GM15510 (cell line): Measurements from ENCODE around the gene TTLL11.

Experiments used
- POLR2A ChIP-seq: IDR thresholded peaks from 3 replicates; pipeline ENCODE4 v1.6.1; 2011; ENCODE audit warnings: borderline replicate concordance; ENCODE audit not compliant: insufficient read length; ENCODE audit errors: extremely low read depth

Gene TTLL11

GRCh38 chr9:121924700-121925099 is 168.4 kb downstream of the TTLL11 start:
- no peak for TF ChIP-seq POLR2A

- no peak for TF ChIP-seq POLR2A
Measured at GRCh38 chr9:121921444-121921843, 171.7 kb downstream of the TTLL11 start.

- TF ChIP-seq POLR2A: no peak
Measured at GRCh38 chr9:121917375-121918335, 175.5 kb downstream of the TTLL11 start.

GRCh38 chr9:121915304-121915625 is 177.8 kb downstream of the TTLL11 start:
- no peak for TF ChIP-seq POLR2A

GRCh38 chr9:121914604-121915303 is 178.4 kb downstream of the TTLL11 start:
- no peak for TF ChIP-seq POLR2A

GRCh38 chr9:121914017-121914595 is 179.0 kb downstream of the TTLL11 start:
- TF ChIP-seq POLR2A: no peak

- no peak for TF ChIP-seq POLR2A
Measured at GRCh38 chr9:121912812-121913627, 180.1 kb downstream of the TTLL11 start.

GRCh38 chr9:121910491-121911040 is 182.5 kb downstream of the TTLL11 start:
- TF ChIP-seq POLR2A: no peak

GRCh38 chr9:121909111-121909510 is 184.0 kb downstream of the TTLL11 start:
- TF ChIP-seq POLR2A: no peak

GRCh38 chr9:121906074-121906870 is 186.8 kb downstream of the TTLL11 start:
- TF ChIP-seq POLR2A: no peak

- TF ChIP-seq POLR2A: no peak
Measured at GRCh38 chr9:121902461-121903135, 190.5 kb downstream of the TTLL11 start.

- TF ChIP-seq POLR2A: no peak
Measured at GRCh38 chr9:121901616-121902015, 191.5 kb downstream of the TTLL11 start.

- TF ChIP-seq POLR2A: no peak
Measured at GRCh38 chr9:121900163-121900562, 192.9 kb downstream of the TTLL11 start.
